Heart left ventricle (tissue), 13 donors: Measurements from ENCODE around the gene KCP.

Source experiments
- POLR2A ChIP-seq, 2 donors: fragments of 450-650 bp; IDR thresholded peaks; one replicate each; pipeline ENCODE4 v1.6.1; 2017; ENCODE audit warnings: antibody characterized with exemption in 2 of 2, mild to moderate bottlenecking in 2 of 2, moderate library complexity in 2 of 2
- TF ChIP-seq, protein P1 (sequence below), 12 donors: fragments of 200-600 bp; sonication (generic) in 4 of 12; IDR thresholded peaks; one replicate each; pipeline versions ENCODE4 v1.5.0 to v1.8.0; 2018 to 2022; ENCODE audit warnings: antibody characterized with exemption in 12 of 12, mild to moderate bottlenecking in 5 of 12
- donor health status: ischemic (EF 13 %, LVEDD 7.1; RV severe dilation, severe dysfunction).
- donor health status: DM: no; HTN: yes; CAD: no.
- donor health status: DM: no; HTN: no; CAD: no.
- donor health status: ischemic (EF 25% LVEDD 6.9; RV normal size, moderate dysfunction).
- donor health status: ischemic (EF 25% LVEDD 5.7; RV mildly dilated, moderate dysfunction).
- donor health status: ischemic (EF 35%, LVEDD 5.7; RV mildly dilated, moderate dysfunction).
- donor health status: nonischemic (EF 11% LVEDD 7.7; RV severe dilation, severe dysfunction).
- donor health status: DM: yes; HTN: yes; CAD: no.
- donor health status: PGD.
- donor health status: ischemic (EF 29% LVEDD 5.4; RV normal size, mild dysfunction).
- donor health status: nonischemic (EF 23%, LVEDD 6.1; RV moderate dilation, normal function).

DNA sequence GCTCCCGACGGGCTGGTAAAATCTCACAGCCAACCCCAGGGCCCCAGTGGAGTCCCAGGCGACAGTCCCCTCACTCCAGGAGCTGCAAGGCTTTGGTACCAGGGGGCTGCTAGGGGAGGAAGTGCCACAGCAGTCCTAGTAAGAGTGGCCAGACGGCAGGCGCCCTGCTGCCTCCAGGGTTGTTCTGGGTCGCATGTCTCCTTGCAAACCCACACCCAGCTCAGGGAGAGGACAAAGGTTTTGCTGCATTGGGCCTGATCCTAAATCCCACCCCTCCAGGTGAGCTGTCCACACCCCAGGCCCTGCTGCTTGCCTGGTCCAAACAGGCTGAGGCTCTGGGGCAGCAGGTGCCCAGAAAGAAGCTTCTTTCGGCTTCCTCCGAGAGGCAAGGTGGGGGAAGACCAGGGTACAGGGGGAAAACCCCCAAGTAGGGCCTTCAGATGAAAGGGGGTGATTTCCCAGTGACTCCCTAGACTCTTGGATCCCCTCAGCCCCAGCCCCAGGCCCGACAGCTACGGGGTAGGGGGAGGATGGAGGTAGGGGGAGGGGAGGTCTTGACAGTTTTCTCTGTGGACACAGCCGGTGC lies 4.2 kb upstream of the KCP start:
- TF ChIP-seq, protein P1, sequence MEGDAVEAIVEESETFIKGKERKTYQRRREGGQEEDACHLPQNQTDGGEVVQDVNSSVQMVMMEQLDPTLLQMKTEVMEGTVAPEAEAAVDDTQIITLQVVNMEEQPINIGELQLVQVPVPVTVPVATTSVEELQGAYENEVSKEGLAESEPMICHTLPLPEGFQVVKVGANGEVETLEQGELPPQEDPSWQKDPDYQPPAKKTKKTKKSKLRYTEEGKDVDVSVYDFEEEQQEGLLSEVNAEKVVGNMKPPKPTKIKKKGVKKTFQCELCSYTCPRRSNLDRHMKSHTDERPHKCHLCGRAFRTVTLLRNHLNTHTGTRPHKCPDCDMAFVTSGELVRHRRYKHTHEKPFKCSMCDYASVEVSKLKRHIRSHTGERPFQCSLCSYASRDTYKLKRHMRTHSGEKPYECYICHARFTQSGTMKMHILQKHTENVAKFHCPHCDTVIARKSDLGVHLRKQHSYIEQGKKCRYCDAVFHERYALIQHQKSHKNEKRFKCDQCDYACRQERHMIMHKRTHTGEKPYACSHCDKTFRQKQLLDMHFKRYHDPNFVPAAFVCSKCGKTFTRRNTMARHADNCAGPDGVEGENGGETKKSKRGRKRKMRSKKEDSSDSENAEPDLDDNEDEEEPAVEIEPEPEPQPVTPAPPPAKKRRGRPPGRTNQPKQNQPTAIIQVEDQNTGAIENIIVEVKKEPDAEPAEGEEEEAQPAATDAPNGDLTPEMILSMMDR (IDR thresholded peaks at IDR 0.05), result no peak
- TF ChIP-seq POLR2A (IDR thresholded peaks at IDR 0.05), result no peak
